HG02840 (cell line): Measurements from ENCODE around the gene SLC6A3.

Source experiments
- ATAC-seq: cut with Tn5 transposase; IDR thresholded peaks from one replicate; pipeline ENCODE4 v1.9.1; 2021; ENCODE audit warnings: mild to moderate bottlenecking, moderate library complexity, moderate number of reproducible peaks; ENCODE audit not compliant: unreplicated experiment, low FRiP score

SLC6A3 gene

DNA sequence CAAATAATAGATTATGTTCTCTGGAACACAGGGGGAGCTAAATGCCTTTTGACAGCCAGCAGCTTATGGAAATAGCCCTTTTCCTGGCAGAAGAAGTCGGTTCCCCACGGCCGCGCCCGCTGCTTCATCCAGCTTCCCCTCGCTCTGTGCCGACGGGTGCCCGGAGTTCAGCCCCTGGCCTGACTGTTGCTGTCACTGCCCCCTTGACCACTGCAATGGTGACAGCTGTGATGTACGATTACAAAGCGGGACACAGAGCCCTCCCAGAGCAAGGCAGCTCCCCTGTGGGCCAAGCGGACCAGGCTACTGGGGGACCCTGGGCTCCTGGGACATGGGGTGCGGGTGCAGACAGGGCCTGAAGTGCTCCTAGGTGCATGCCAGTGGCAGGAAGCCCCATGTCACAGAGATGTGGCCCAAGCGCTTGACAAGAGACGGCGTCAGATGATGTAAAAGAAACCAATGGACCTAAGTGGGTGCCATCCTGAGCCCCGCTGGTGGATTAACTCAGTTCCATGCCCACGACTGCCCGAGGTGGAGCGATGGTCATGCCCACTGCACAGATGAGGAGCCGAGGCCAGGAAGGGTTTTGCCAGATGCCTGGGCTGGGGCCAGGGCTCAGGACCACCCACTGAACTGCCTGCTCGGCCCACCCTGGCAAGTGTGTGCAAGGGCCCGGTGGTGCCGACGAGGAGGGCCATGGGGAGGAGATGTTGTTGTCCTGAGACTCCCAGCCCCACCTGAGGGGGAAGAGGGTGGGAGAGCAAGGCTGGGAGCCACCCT, 87.1 kb downstream of the SLC6A3 start:
- no peak for ATAC-seq

- no peak for ATAC-seq
Observed at GRCh38 chr5:1356873-1357787, 88.1 kb downstream of the SLC6A3 start.

DNA sequence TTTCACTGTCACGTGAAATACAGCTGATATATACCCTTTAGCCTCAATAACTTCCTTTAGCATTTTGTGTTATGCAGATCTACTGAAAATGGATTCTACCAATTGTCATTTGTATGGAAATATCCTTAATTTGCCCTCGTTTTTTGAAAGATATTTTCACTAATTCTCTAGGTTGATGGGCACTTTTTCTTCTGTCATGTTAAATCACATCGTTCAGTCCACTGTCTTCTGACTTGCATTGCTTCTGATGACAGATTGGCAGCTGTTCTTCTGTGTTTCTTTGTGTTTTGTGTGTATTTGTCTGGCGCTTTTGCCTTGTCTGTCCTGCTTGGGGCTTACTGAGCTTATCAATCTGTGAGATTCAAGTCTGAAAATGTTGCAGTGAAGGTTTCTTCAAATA, 90.7 kb downstream of the SLC6A3 start:
- no peak for ATAC-seq

GRCh38 chr5:1352231-1353219, 92.7 kb downstream of the SLC6A3 start:
- no peak for ATAC-seq

DNA sequence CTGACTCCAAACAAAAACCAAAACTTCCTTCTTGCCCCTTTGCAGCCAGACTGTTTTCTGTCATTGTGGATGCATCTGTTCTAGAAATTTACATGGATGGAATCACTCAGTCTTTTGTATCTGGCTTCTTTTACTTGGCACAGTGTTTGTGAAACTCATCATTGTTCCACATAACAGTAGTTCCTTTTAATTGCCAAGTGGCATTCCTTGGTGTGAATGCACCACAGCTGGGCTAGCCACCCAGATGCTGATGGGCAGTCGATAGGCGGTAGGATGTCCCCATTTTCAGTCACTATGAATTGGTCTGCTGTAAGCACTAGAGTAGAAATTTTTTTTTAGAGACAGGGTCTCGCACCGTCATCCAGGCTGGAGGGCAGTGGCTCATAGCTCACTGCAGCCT, 94.1 kb downstream of the SLC6A3 start:
- no peak for ATAC-seq

- no peak for ATAC-seq
Observed at GRCh38 chr5:1349246-1349645, 96.0 kb downstream of the SLC6A3 start.

DNA sequence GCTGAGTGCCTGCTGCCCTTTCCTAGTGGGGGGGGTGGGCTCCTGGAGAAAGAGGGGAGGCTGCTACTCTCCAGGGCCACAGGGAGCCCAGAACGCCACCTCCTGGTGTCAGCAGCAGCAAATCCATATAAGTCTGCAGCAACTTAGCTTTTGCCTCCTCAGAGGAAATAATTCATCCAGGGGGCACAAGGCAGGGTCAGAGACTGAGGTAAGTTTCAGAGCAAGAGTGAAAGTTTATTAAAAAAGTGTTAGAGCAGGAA, 96.3 kb downstream of the SLC6A3 start:
- ATAC-seq, result no peak

DNA sequence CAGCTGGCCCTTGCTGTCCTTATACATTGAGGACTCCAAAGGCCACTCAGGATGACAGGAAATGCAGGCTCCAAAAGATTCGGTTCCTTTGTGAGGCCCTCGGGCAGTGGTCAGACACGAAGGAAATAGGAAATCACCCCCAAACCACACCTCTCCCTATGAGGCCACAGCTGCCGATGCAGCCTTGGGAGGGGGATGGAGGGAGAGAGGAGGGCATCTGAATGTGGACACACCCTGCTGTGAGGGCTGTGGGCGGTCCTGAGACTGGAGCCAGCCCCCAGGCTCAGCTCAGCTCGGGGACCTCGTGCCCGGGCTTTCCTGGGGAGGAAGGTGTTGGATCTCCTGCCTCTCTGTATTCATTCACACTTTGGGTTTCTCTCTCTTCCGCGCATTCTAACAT, 97.7 kb downstream of the SLC6A3 start:
- no peak for ATAC-seq

- no peak for ATAC-seq
Observed at GRCh38 chr5:1346627-1347440, 98.4 kb downstream of the SLC6A3 start.

- no peak for ATAC-seq
Observed at GRCh38 chr5:1345876-1346626, 99.2 kb downstream of the SLC6A3 start.

DNA sequence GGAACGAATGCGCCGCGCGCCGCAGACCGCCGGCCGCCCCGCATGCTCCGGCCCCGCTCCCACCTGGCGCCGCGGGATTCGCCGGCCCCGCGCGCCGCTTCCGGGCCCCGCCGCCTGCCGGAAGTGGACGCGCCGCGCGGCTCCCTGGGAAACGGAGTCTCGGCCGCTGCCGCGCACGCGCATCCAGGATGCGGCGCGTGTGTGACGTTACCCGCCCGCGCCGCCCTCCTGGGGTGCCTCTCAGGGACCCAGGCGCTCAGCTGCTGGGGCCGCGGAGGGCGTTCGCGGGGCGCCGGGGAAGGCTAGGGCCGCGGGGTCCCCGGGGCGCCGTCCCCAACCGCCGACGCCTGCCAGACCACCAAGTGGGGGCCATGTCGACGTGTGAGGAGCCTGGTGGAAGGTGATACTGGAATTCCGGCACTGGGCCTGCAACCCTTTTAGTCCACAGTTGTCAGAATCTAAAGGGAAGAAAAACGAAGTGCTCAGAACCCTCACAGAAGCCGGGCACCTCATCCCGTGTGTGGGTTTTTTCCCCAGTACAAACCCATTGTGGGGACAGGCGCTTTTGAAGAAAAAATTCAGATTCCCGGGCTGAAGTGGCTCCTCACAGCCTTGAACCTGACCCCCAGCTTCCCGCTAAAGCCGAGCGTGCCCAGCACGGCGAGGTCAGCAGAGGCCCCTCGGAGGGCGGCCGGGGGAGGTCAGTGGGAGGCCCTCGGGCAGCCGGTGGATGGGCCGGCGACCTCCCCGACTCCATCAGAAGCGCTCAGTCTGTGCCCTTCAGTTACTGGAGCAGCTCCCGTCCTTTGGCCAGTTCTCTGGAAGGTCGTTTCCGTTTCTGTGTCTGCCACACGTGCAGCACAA, 100.0 kb downstream of the SLC6A3 start, which contains the start of gene CLPTM1L:
CLPTM1L (minus strand) TSS at position 125 of the 864 bp plus-strand sequence. CDS start 258 bp downstream, outside the sequence.
- ATAC-seq, result peak; percentile 75

DNA sequence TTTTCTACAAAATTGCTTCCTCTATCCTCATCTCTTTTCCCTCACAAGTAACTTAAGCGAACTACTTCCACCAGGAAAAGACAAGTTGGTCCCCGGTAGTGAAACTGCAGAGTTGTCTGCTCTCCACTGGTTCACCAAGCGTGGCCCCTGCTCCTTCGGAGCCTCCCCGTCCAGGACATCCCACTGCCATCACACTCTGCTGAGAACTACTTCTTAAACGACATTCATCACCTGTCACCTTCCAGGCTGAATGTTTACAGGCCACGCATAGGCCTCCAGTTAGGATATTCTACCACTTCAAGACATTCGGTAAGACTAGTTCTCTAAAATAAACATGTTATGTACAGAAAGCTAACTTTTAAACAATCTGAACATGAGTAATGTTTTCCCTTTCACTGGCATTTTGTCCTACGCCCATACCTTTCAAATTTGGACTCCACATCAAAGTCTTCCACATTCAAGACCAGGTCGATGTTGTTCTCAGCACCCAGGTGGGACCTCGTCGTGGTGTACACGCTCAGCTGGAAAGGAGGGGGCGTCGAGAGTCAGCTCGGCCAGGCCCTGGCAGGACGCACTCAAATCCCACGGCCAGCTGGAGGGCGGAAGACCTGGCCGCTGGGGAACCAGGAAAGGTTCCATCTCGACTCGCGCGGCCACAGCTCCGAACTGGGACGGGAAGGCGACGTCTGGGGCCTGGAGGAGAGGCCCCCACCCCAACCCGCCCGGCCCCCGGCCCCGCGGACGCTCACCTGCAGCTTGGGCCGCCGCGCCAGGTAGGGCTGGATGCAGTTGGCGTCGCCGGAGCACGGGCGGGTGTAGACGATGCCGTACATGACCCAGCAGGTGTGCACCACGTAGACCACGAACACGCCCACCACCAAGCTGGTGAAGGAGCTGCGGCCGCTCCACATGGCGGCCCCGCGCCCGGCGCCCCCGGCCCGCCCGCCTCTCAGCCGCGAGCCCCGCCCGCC, 101.0 kb downstream of the SLC6A3 start:
- ATAC-seq, result peak; percentile 34

- no peak for ATAC-seq
Observed at GRCh38 chr5:1343315-1343751, 101.9 kb downstream of the SLC6A3 start.
